CD4-positive, alpha-beta T cell treated with Interleukin-15 for 4 hours (primary cell): ENCODE data around the gene DSCAML1.
"Not testable (repeated sequence)": the region's sequence is repeated elsewhere in the genome, so short reads cannot be mapped to it uniquely, and the experiment has no call there.

Experiments used
- DNase-seq: peaks from one replicate; pipeline ENCODE4 v3.0.0-alpha.2; 2020; ENCODE audit warnings: low spot score

The DSCAML1 gene

GRCh38 chr11:117794772-117795629 lies 2.0 kb downstream of the DSCAML1 start:
- DNase-seq, result no peak

- DNase-seq, result no peak
Observed at GRCh38 chr11:117794135-117794534, 2.9 kb downstream of the DSCAML1 start.

GRCh38 chr11:117793583-117793982 lies 3.4 kb downstream of the DSCAML1 start:
- no peak for DNase-seq

GRCh38 chr11:117792992-117793391 lies 4.0 kb downstream of the DSCAML1 start:
- DNase-seq, result no peak

GRCh38 chr11:117792241-117792640 lies 4.8 kb downstream of the DSCAML1 start:
- DNase-seq, result no peak

GRCh38 chr11:117790279-117790678 lies 6.7 kb downstream of the DSCAML1 start:
- DNase-seq, result no peak

GRCh38 chr11:117789241-117789640 lies 7.8 kb downstream of the DSCAML1 start:
- DNase-seq, result no peak

- DNase-seq, result no peak
Observed at GRCh38 chr11:117786135-117786870, 10.7 kb downstream of the DSCAML1 start.

GRCh38 chr11:117782101-117782500 lies 14.9 kb downstream of the DSCAML1 start:
- DNase-seq, result no peak

- no peak for DNase-seq
Observed at GRCh38 chr11:117781627-117782026, 15.4 kb downstream of the DSCAML1 start.

GRCh38 chr11:117780456-117780855 lies 16.6 kb downstream of the DSCAML1 start:
- DNase-seq, result no peak

GRCh38 chr11:117774553-117774952 lies 22.5 kb downstream of the DSCAML1 start:
- no peak for DNase-seq

GRCh38 chr11:117772360-117772759 lies 24.7 kb downstream of the DSCAML1 start:
- no peak for DNase-seq

- no peak for DNase-seq
Observed at GRCh38 chr11:117771841-117772240, 25.2 kb downstream of the DSCAML1 start.

- DNase-seq, result no peak
Observed at GRCh38 chr11:117771197-117771596, 25.8 kb downstream of the DSCAML1 start.

GRCh38 chr11:117770061-117770460 lies 27.0 kb downstream of the DSCAML1 start:
- DNase-seq, result no peak

- DNase-seq, result no peak
Observed at GRCh38 chr11:117769533-117769932, 27.5 kb downstream of the DSCAML1 start.

- DNase-seq, result no peak
Observed at GRCh38 chr11:117768506-117768905, 28.5 kb downstream of the DSCAML1 start.

GRCh38 chr11:117767071-117767470 lies 29.9 kb downstream of the DSCAML1 start:
- no peak for DNase-seq

- DNase-seq, result no peak
Observed at GRCh38 chr11:117766576-117766975, 30.4 kb downstream of the DSCAML1 start.

- DNase-seq, result no peak
Observed at GRCh38 chr11:117766026-117766425, 31.0 kb downstream of the DSCAML1 start.

GRCh38 chr11:117765068-117765467 lies 31.9 kb downstream of the DSCAML1 start:
- DNase-seq, result no peak

GRCh38 chr11:117763465-117763864 lies 33.6 kb downstream of the DSCAML1 start:
- DNase-seq, result not testable (repeated sequence)
